ENCODE results near the gene TMEM179. TPM values are rescaled to one million over a fixed set of nuclear protein-coding genes. Genes with fewer than 3 reads are reported as not detected.
"Not testable (repeated sequence)": the region's sequence is repeated elsewhere in the genome, so short reads cannot be mapped to it uniquely, and the experiment has no call there.

The TMEM179 gene
- total RNA-seq, 2 donors from 2014 or later: 2.6 to 9.6 TPM

GRCh38 chr14:104582662-104583061 is 21.9 kb downstream of the TMEM179 start:
- DNase-seq (peak in 3 of 4 donors; percentile 15 to 57 (median 28)), ATAC-seq (peak; percentile 10)
- H3K4me3 ChIP-seq: no peak overlapping the region
- 31 to 35% methylated on average over 5 to 10 of the region's 12 CpGs for WGBS, 2 donors
- intact Hi-C loops (cut with DNase I): no loop called here
- TF ChIP-seq CTCF (IDR thresholded peaks at IDR 0.05): no peak
- TF ChIP-seq POLR2A (IDR thresholded peaks at IDR 0.05): no peak
- H3K36me3 ChIP-seq (replicated peaks in 1 of 2; ENCODE audit: insufficient read depth in 1 of 2, low read depth in 2 of 2): no peaks in the 10 kb centered on the region
- peaks cover 51% of the 10 kb centered on the region for H3K4me1 ChIP-seq
- H3K27ac ChIP-seq: no peak overlapping the region
- H3K9me3 ChIP-seq: no peaks in the 10 kb centered on the region
- no peaks in the 10 kb centered on the region for H3K27me3 ChIP-seq

GRCh38 chr14:104582005-104582404 is 22.6 kb downstream of the TMEM179 start:
- no peaks in the 10 kb centered on the region for H3K36me3 ChIP-seq (replicated peaks in 1 of 2; ENCODE audit: insufficient read depth in 1 of 2, low read depth in 2 of 2)
- H3K9me3 ChIP-seq: no peaks in the 10 kb centered on the region
- intact Hi-C loops (cut with DNase I): no loop called here
- no peak overlapping the region for H3K4me3 ChIP-seq
- TF ChIP-seq POLR2A (IDR thresholded peaks at IDR 0.05): no peak
- TF ChIP-seq CTCF (IDR thresholded peaks at IDR 0.05): no peak
- H3K27me3 ChIP-seq: no peaks in the 10 kb centered on the region
- peaks cover 57% of the 10 kb centered on the region for H3K4me1 ChIP-seq
- no peak overlapping the region for H3K27ac ChIP-seq
- WGBS, 2 donors: 80 to 82% methylated on average over 18 to 20 of the region's 20 CpGs
- ATAC-seq: no peak
- peak in 1 of 4 donors; percentile 27 for DNase-seq

GRCh38 chr14:104581521-104581920 is 23.1 kb downstream of the TMEM179 start:
- ATAC-seq (no peak), DNase-seq (no peak)
- WGBS, 2 donors: 73 to 74% methylated on average over 6 to 8 of the region's 9 CpGs
- Histone ChIP-seq H3K27me3 (no peaks in the 10 kb centered on the region), H3K4me1 (peaks cover 62% of the 10 kb centered on the region), H3K36me3 (replicated peaks in 1 of 2; ENCODE audit: insufficient read depth in 1 of 2, low read depth in 2 of 2) (no peaks in the 10 kb centered on the region), H3K4me3 (no peak overlapping the region), H3K9me3 (no peaks in the 10 kb centered on the region), H3K27ac (no peak overlapping the region)
- intact Hi-C loops (cut with DNase I): no loop called here
- no peak for TF ChIP-seq CTCF (IDR thresholded peaks at IDR 0.05)
- no peak for TF ChIP-seq POLR2A (IDR thresholded peaks at IDR 0.05)

- Histone ChIP-seq H3K36me3 (replicated peaks in 1 of 2; ENCODE audit: insufficient read depth in 1 of 2, low read depth in 2 of 2) (no peaks in the 10 kb centered on the region), H3K4me3 (no peak overlapping the region), H3K4me1 (peaks cover 63% of the 10 kb centered on the region), H3K27me3 (no peaks in the 10 kb centered on the region), H3K27ac (no peak overlapping the region), H3K9me3 (no peaks in the 10 kb centered on the region)
- intact Hi-C loops (cut with DNase I): no loop called here
- TF ChIP-seq CTCF (IDR thresholded peaks at IDR 0.05): no peak
- TF ChIP-seq POLR2A (IDR thresholded peaks at IDR 0.05): no peak
- peak; percentile 56 to 88 (median 64) for DNase-seq
- WGBS, 2 donors: 31 to 63% methylated on average over 7 to 9 of the region's 9 CpGs
- ATAC-seq: no peak
Observed at GRCh38 chr14:104580961-104581360, 23.6 kb downstream of the TMEM179 start.

GRCh38 chr14:104579939-104580338 is 24.6 kb downstream of the TMEM179 start:
- H3K27me3 ChIP-seq; H3K36me3 ChIP-seq (replicated peaks in 1 of 2; ENCODE audit: insufficient read depth in 1 of 2, low read depth in 2 of 2); H3K9me3 ChIP-seq; H3K4me3 ChIP-seq; intact Hi-C loops (cut with DNase I): not testable (repeated sequence)
- WGBS, 2 donors: 40 to 55% methylated on average over 2 to 6 of the region's 6 CpGs
- peaks cover 63% of the 10 kb centered on the region for H3K4me1 ChIP-seq
- peak overlapping the region in 3 of 4 donors; percentile 30 to 57 (median 41) for H3K27ac ChIP-seq
- peak in 1 of 4 donors; percentile 61 for DNase-seq
- peak; percentile 27 for ATAC-seq
